ENCODE measurements around the gene PTDSS2.

- TF ChIP-seq POLR2A (IDR thresholded peaks at IDR 0.05; ENCODE audit: low read depth, low read length), result no peak
- TF ChIP-seq CTCF (conservative IDR thresholded peaks at IDR 0.05; ENCODE audit: low read depth, low read length), result no peak
- no peak for TF ChIP-seq MXI1 (IDR thresholded peaks at IDR 0.05; ENCODE audit: borderline replicate concordance, low read depth, low read length)
- no peak for TF ChIP-seq RAD21 (IDR thresholded peaks at IDR 0.05; ENCODE audit: low read length)
- no peak for TF ChIP-seq CEBPB (IDR thresholded peaks at IDR 0.05; ENCODE audit: low read depth, low read length)
- no peak for TF ChIP-seq FOS (IDR thresholded peaks at IDR 0.05; ENCODE audit: low read depth, low read length)
- no peak for TF ChIP-seq CHD1 (IDR thresholded peaks at IDR 0.05; ENCODE audit: low read depth, low read length)
- TF ChIP-seq BHLHE40 (IDR thresholded peaks at IDR 0.05; ENCODE audit: low read depth, low read length), result no peak
Measured at GRCh38 chr11:471468-472145, 21.5 kb downstream of the PTDSS2 start.
